Erythroblast (primary cell): ENCODE data around the gene OPCML.

ENCODE experiments used
- GATA1 ChIP-seq: IDR thresholded peaks from 2 replicates; pipeline ENCODE4 v1.6.1; 2011; ENCODE audit warnings: low read depth, mild to moderate bottlenecking, control low read depth, low read length, moderate library complexity
- POLR2A ChIP-seq: IDR thresholded peaks from 2 replicates; pipeline ENCODE4 v1.6.1; 2011; ENCODE audit warnings: mild to moderate bottlenecking, low read length

DNA sequence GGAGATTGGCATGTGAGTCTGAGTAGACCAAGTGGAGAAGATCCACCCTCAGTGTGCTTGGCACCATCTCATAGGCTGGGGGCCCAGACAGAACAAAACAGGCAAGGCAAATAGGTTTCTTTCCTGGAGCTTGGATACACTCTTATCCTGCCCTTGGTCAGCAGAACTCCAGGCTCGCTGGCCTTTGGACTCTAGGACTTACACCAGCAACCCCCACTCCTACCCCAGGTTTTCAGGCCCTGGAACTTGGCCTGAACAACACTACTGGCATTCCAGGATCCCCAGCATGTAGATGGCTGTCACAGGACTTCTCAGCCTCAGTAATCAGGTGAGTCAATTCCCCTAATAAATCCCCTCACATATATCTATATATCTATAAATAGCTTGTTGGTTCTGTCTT lies 637.7 kb downstream of the OPCML start:
- TF ChIP-seq POLR2A = no peak
- TF ChIP-seq GATA1 = no peak
